GM19324 (cell line): ENCODE measurements around the gene COLEC12.

ENCODE experiments used
- ATAC-seq: cut with Tn5 transposase; IDR thresholded peaks from one replicate; pipeline ENCODE4 v1.9.1; 2021; ENCODE audit warnings: mild to moderate bottlenecking, moderate library complexity; ENCODE audit not compliant: unreplicated experiment, low FRiP score

COLEC12 gene

DNA sequence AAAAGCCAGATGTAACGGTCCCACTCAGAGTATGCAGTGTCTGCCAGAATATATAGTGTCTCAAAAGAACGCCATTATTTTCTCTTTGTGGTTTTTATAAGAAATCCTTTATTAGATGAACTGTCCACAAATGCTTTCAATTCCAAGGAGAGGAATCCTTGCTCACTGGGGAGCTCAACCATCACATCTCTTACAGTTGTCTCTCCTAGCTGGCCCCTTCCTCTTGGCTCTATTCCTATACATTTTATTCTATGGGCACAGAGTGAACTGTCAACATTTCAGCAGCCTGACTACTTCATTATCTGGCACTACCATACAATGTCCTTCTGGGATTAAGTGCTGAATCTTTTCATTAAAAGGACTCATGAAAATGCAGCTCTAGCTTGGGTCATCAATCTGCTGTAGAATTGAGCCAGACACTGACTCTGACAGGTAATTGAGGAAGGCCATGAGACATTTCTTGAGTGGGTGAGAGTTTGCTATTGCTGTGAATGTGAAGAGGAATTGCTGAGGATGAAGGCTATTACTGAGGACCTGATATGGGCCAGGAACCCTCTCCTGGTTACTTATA lies 136.2 kb downstream of the COLEC12 start:
- no peak for ATAC-seq

- ATAC-seq, result no peak
These were observed 137.0 kb downstream of the COLEC12 start for GRCh38 chr18:363301-364085.

DNA sequence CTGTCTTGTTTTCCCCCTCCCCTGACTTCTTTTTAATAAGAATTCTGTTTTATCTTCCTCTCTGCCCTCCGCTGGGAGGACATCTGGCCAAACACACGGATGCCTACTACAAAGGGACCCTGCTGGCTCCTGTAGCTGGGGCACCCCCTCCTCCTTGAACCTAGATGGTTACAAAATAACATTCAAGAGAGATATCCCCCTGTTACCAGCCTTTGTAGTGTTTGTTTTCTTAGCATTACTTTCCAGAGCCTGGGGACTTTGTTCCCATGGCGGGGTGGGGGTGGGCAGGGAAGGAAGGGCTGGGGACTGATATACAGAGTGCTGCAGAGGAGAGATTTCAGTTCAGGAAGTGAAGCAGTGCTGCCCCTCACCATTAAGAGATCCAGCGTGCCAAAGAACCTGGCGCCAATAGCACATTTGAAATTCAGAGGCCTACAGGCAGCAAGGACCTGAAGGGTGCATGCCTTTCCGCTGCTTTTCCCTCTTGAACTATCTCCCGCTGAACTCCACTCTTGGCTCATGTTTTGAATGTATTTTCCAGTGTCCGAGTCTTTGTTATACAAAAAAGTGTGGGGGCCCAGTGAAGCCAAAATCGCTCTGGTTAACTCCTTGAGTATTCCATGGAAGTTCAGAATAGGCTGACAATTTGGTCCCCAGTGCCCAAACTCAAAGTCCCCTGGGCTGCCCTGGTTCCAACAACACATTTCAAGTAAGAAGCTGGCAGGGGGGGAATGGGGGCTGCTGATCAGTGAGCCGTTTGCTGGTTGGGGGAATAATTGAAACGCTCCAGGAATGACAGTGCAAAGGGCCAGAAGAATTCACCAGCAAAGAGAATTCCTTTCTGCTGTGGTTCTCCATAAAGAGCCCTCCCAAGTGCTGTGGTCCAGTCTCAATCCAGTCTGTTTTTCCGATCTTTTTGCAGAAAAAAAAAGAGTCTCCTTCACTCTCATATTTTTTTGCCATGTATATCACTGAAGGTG lies 137.9 kb downstream of the COLEC12 start:
- no peak for ATAC-seq

DNA sequence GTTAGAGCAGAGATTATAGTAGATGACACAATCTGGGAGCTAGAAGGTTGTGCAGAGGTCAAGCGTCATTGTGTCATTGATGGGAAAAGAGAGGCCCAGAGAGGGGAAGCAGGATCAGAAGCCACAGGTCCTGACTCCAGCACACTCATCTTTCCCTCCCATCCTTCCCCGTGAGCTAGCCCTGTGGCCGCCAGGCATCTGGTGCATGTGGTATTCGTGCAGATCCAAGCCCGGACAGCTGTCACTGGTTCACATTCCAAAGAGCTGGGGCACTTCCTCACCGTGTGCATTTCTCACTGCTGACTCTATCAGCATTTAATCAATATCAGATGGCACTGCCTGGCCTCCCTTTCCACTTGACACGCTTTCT lies 138.6 kb downstream of the COLEC12 start:
- no peak for ATAC-seq

GRCh38 chr18:361100-361732 lies 139.3 kb downstream of the COLEC12 start:
- no peak for ATAC-seq

GRCh38 chr18:360676-361075 lies 139.8 kb downstream of the COLEC12 start:
- ATAC-seq, result no peak

GRCh38 chr18:356778-357177 lies 143.7 kb downstream of the COLEC12 start:
- ATAC-seq, result no peak

- ATAC-seq, result no peak
These were observed 144.8 kb downstream of the COLEC12 start for GRCh38 chr18:355678-356077.

DNA sequence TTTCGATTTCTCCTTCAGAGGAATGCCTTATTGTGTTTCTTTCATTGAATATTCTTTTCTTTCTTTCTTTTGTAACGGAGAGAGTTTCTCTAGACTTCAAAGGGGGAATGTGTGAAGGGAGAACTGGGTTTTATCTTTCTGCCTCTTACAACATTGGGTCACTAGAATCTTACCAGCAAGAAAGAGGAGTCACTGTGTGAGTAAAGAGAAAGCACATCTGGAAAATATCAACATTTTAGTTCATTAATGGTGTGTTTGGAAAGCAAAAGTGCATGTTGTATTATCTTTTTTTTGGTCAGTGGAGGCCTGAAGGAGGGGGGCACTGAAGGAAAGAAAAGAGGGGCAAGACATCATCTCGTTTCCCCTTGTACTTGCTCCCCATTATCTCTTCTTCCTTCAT lies 146.0 kb downstream of the COLEC12 start:
- ATAC-seq, result no peak

DNA sequence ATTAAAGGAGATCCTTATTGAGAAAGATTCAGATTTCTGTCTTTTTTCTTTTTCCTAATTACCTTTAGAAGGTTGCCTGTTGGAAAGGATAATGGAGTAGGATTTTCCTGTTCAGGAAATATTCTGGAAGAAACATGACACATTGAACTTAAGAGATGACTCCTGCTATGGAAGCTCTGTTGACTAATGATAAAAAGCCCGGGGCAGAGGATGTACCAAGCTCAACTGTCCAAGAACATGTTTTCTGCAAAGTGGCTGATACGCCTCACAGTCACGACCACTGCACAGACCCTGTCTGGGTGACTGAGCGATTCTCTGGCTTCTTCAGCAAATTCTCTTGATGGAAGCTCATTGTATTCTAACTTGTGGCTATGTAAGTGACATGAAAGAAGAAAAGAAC lies 146.5 kb downstream of the COLEC12 start:
- ATAC-seq, result no peak

DNA sequence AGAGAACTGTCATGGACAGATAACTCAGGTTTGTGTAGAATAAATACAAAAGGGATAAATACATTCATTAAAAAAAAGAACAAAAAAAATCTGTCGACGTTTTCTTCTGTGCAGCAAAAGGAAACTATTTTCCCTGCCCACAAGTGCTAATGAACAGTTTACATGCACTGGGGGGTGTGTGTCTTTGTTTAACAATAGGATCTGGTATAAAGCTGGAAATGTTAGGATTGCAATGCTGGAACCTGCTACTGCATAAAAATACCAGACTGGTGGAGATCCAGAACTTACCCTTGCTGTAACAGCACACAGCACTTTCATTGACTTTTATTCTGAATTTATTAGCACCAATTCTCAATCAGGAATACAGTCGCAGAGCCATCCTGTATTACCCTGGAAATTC lies 148.1 kb downstream of the COLEC12 start:
- no peak for ATAC-seq

DNA sequence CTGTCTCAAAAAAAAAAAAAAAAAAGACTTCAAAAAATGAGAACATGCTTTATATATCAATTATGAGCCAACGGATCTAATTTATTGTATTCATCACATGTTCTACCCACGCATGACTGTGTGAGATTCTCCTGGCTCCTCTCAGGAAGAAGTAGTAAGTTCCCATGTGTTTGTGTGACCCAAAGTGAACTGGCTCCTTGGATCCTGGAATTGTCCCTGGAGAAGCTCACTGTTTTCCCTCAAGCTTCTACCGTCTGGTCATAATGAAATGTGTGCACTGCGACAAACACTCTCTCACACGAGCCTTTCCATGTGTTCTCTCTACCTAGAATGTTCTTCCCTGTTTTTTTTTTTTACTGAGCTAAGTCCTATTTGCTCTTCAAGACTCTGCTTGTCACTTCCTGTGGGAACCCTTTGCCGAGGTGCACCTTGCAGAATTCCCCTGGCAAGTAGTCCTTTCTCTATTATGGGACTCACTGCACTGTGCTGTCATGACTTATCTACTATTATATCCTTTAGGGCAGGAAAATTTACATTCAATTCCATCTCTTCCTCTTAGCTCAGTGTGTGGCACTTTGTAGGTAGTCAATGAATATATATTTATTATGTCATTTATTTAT lies 149.4 kb downstream of the COLEC12 start:
- no peak for ATAC-seq

GRCh38 chr18:346600-346999 lies 153.9 kb downstream of the COLEC12 start:
- ATAC-seq, result no peak

- no peak for ATAC-seq
These were observed 159.4 kb downstream of the COLEC12 start for GRCh38 chr18:341102-341501.

- ATAC-seq, result no peak
These were observed 160.5 kb downstream of the COLEC12 start for GRCh38 chr18:340044-340443.

GRCh38 chr18:339200-339599 lies 161.3 kb downstream of the COLEC12 start:
- ATAC-seq, result no peak

DNA sequence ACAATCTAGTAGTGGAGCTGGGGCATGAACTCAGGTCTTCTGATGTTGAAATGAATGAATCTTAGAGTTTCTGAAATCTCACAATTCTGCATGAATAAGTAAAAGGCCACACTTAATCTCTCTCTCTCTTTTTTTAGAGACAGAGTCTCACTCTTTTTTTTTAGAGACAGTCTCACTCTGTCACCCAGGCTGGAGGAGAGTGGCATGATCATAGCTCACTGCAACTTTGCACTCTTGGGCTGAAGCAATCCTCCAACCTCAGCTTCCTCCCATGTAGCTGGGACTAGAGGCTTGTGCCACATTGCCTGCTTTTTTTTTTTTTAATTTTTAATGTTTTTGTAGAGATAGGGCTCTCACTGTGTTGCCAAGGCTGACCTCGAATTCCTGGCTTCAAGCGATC lies 163.8 kb downstream of the COLEC12 start:
- ATAC-seq, result no peak

DNA sequence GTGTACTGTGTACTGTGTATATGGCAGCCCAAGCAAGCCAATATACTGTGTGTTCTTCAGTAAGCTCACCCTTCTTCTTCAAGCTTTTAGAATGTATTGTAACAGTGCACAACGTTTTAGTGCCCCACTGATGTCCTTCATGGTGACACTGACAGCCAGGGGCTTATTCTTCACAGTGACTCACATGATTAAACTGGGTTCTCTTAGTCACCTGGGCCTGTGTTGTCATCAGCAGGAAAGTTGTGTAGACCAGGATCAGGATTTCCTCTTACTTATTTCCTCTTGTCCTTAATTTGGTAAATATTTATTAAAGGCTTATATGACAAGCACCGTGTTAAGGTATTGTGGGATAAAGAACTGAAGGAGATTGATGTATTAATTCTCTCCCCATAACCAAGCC lies 164.8 kb downstream of the COLEC12 start:
- no peak for ATAC-seq

GRCh38 chr18:334575-335132 lies 165.8 kb downstream of the COLEC12 start:
- ATAC-seq, result no peak
